Thoracic aorta (tissue), 2 donors: ENCODE results near the gene CLEC2B. TPM values are rescaled to one million over a fixed set of nuclear protein-coding genes. Genes with fewer than 3 reads are reported as not detected.
A peak's percentile ranks its signal among the peaks of the same experiment; 100 is the strongest.

Source experiments
- ATAC-seq: fragments of 150-250 bp; one replicate; pipeline ENCODE4 v1.8.0; 2017; ENCODE audit warnings: low read depth; ENCODE audit not compliant: insufficient number of reproducible peaks, low FRiP score
- DNase-seq: peaks from one replicate; pipeline ENCODE4 v3.0.0-alpha.2; 2020; ENCODE audit warnings: low spot score
- H3K27ac ChIP-seq, 2 donors: fragments of 200-600 bp; sonication (generic); 1 replicate in 1 of 2; 2 replicates in 1 of 2; pipeline ENCODE4 v1.5.1; 2016; ENCODE audit warnings: mild to moderate bottlenecking in 2 of 2, moderate library complexity in 2 of 2
- H3K27me3 ChIP-seq: fragments of 200-600 bp; sonication (generic); replicated peaks from 2 replicates; pipeline ENCODE4 v1.6.0; 2016; ENCODE audit warnings: mild to moderate bottlenecking; ENCODE audit not compliant: insufficient read depth
- H3K36me3 ChIP-seq: fragments of 200-600 bp; sonication (generic); one replicate; pipeline ENCODE4 v1.5.1; 2016
- H3K4me1 ChIP-seq, 2 donors: fragments of 200-600 bp; sonication (generic); 1 replicate in 1 of 2; 2 replicates in 1 of 2; pipeline versions ENCODE4 v1.5.1 to v1.6.0; 2016; ENCODE audit warnings: low read depth in 2 of 2, mild to moderate bottlenecking in 1 of 2; ENCODE audit not compliant: control insufficient read depth in 1 of 2
- H3K4me3 ChIP-seq: fragments of 200-600 bp; sonication (generic); 2 replicates; pipeline ENCODE4 v1.5.1; 2016; ENCODE audit warnings: mild to moderate bottlenecking
- H3K9me3 ChIP-seq: fragments of 200-600 bp; sonication (generic); 2 replicates; pipeline ENCODE4 v1.5.1; 2016
- CTCF ChIP-seq: fragments of 200-600 bp; sonication (generic); IDR thresholded peaks from one replicate; pipeline ENCODE4 v1.5.1; 2019; ENCODE audit warnings: antibody characterized with exemption
- total RNA-seq, 2 donors: library from RNA; depleted of rRNA; stranded (reverse); fragments of >200 nt; gene quantifications; one replicate each; pipeline versions ENCODE4 v1.1.0 to v1.2.3, GENCODE V29; 2016

Gene CLEC2B
- total RNA-seq, 2 donors from 2014 or later, result 13.1 to 14.9 TPM

- H3K27me3 ChIP-seq, result no peaks in the 10 kb centered on the region
- TF ChIP-seq CTCF, result no peak
- H3K27ac ChIP-seq, result no peak overlapping the region
- peak overlapping the region; percentile 40 for H3K4me3 ChIP-seq
- H3K9me3 ChIP-seq, result peaks cover 4% of the 10 kb centered on the region
- H3K36me3 ChIP-seq, result no peaks in the 10 kb centered on the region
- ATAC-seq (no peak), DNase-seq (no peak)
- no peaks in the 10 kb centered on the region for H3K4me1 ChIP-seq
These were observed 4.1 kb downstream of the CLEC2B start for GRCh38 chr12:9864913-9865675.

- H3K36me3 ChIP-seq, result no peaks in the 10 kb centered on the region
- TF ChIP-seq CTCF, result no peak
- H3K4me1 ChIP-seq, result no peaks in the 10 kb centered on the region
- no peak overlapping the region for H3K4me3 ChIP-seq
- H3K27me3 ChIP-seq, result no peaks in the 10 kb centered on the region
- no peak for DNase-seq
- no peaks in the 10 kb centered on the region for H3K9me3 ChIP-seq
- ATAC-seq, result no peak
- H3K27ac ChIP-seq, result no peak overlapping the region
These were observed 11.0 kb downstream of the CLEC2B start for GRCh38 chr12:9858135-9858534.

- Histone ChIP-seq H3K27ac (no peak overlapping the region), H3K36me3 (no peaks in the 10 kb centered on the region), H3K27me3 (no peaks in the 10 kb centered on the region), H3K4me1 (no peaks in the 10 kb centered on the region), H3K4me3 (no peak overlapping the region), H3K9me3 (no peaks in the 10 kb centered on the region)
- no peak for TF ChIP-seq CTCF
- DNase-seq (no peak), ATAC-seq (no peak)
These were observed 12.3 kb downstream of the CLEC2B start for GRCh38 chr12:9856894-9857293.

GRCh38 chr12:9856151-9856550 is 13.0 kb downstream of the CLEC2B start:
- Histone ChIP-seq H3K27me3 (no peaks in the 10 kb centered on the region), H3K27ac (no peak overlapping the region), H3K9me3 (no peaks in the 10 kb centered on the region), H3K4me3 (no peak overlapping the region), H3K36me3 (no peaks in the 10 kb centered on the region), H3K4me1 (no peaks in the 10 kb centered on the region)
- DNase-seq (no peak), ATAC-seq (no peak)
- TF ChIP-seq CTCF, result no peak

GRCh38 chr12:9851927-9852326 is 17.2 kb downstream of the CLEC2B start:
- Histone ChIP-seq H3K36me3 (no peaks in the 10 kb centered on the region), H3K4me1 (no peaks in the 10 kb centered on the region), H3K9me3 (no peaks in the 10 kb centered on the region), H3K4me3 (no peak overlapping the region), H3K27me3 (no peaks in the 10 kb centered on the region), H3K27ac (no peak overlapping the region)
- ATAC-seq, result no peak
- DNase-seq, result no peak
- no peak for TF ChIP-seq CTCF
